HEK293 (cell line): ENCODE results near the gene MFAP1.
A peak's percentile ranks its signal among the peaks of the same experiment; 100 is the strongest.

Experiments used
- EGR2 ChIP-seq: fragments of 450-650 bp; formaldehyde crosslinking; IDR thresholded peaks from 2 replicates; pipeline ENCODE4 v1.5.1; 2016; ENCODE audit warnings: low read depth, missing biosample characterization, missing genetic modification characterization
- GLIS1 ChIP-seq: fragments of 450-650 bp; formaldehyde crosslinking; IDR thresholded peaks from 2 replicates; pipeline ENCODE4 v1.5.1; 2016; ENCODE audit warnings: missing biosample characterization, missing genetic modification characterization
- GLIS2 ChIP-seq: fragments of 450-650 bp; formaldehyde crosslinking; IDR thresholded peaks from 2 replicates; pipeline ENCODE4 v1.5.1; 2016; ENCODE audit warnings: missing biosample characterization, missing genetic modification characterization
- INSM2 ChIP-seq: fragments of 450-650 bp; formaldehyde crosslinking; IDR thresholded peaks from 2 replicates; pipeline ENCODE4 v1.5.1; 2016; ENCODE audit warnings: missing biosample characterization, missing genetic modification characterization
- KLF16 ChIP-seq: fragments of 450-650 bp; formaldehyde crosslinking; IDR thresholded peaks from 2 replicates; pipeline ENCODE4 v1.5.1; 2017; ENCODE audit warnings: missing biosample characterization, missing genetic modification characterization
- KLF7 ChIP-seq: fragments of 450-650 bp; formaldehyde crosslinking; IDR thresholded peaks from 2 replicates; pipeline ENCODE4 v1.5.1; 2016; ENCODE audit warnings: missing biosample characterization, missing genetic modification characterization, borderline replicate concordance
- RBAK ChIP-seq: fragments of 450-650 bp; formaldehyde crosslinking; IDR thresholded peaks from 2 replicates; pipeline ENCODE4 v1.5.1; 2016; ENCODE audit warnings: missing biosample characterization, missing genetic modification characterization
- ZBTB11 ChIP-seq: fragments of 450-650 bp; formaldehyde crosslinking; conservative IDR thresholded peaks from 2 replicates; pipeline ENCODE4 v1.5.1; 2016; ENCODE audit warnings: low read depth, missing biosample characterization, missing genetic modification characterization
- ZBTB17 ChIP-seq: fragments of 450-650 bp; formaldehyde crosslinking; IDR thresholded peaks from 2 replicates; pipeline ENCODE4 v1.5.1; 2016; ENCODE audit warnings: missing biosample characterization, missing genetic modification characterization
- ZBTB7A ChIP-seq: fragments of 450-650 bp; formaldehyde crosslinking; IDR thresholded peaks from 2 replicates; pipeline ENCODE4 v1.5.1; 2016; ENCODE audit warnings: low read depth, missing biosample characterization, missing genetic modification characterization
- ZNF214 ChIP-seq: fragments of 450-650 bp; formaldehyde crosslinking; IDR thresholded peaks from 2 replicates; pipeline ENCODE4 v1.5.1; 2017; ENCODE audit warnings: missing biosample characterization, mild to moderate bottlenecking, missing genetic modification characterization, borderline replicate concordance
- ZNF239 ChIP-seq: fragments of 450-650 bp; formaldehyde crosslinking; IDR thresholded peaks from 2 replicates; pipeline ENCODE4 v1.5.1; 2016; ENCODE audit warnings: missing biosample characterization, missing genetic modification characterization
- ZNF335 ChIP-seq: fragments of 450-650 bp; formaldehyde crosslinking; conservative IDR thresholded peaks from 2 replicates; pipeline ENCODE4 v1.5.1; 2016; ENCODE audit warnings: missing biosample characterization, missing genetic modification characterization
- ZNF449 ChIP-seq: fragments of 450-650 bp; formaldehyde crosslinking; IDR thresholded peaks from 2 replicates; pipeline ENCODE4 v1.5.1; 2017; ENCODE audit warnings: missing biosample characterization, mild to moderate bottlenecking, missing genetic modification characterization, moderate library complexity
- ZNF48 ChIP-seq: fragments of 450-650 bp; formaldehyde crosslinking; IDR thresholded peaks from 2 replicates; pipeline ENCODE4 v1.5.1; 2016; ENCODE audit warnings: missing biosample characterization, missing genetic modification characterization
- ZNF529 ChIP-seq: fragments of 450-650 bp; formaldehyde crosslinking; IDR thresholded peaks from 2 replicates; pipeline ENCODE4 v1.5.1; 2017; ENCODE audit warnings: missing genetic modification characterization, missing biosample characterization; ENCODE audit not compliant: insufficient replicate concordance
- ZNF548 ChIP-seq: fragments of 450-650 bp; formaldehyde crosslinking; IDR thresholded peaks from 2 replicates; pipeline ENCODE4 v1.5.1; 2016; ENCODE audit warnings: missing biosample characterization, missing genetic modification characterization
- ZNF560 ChIP-seq: fragments of 450-650 bp; formaldehyde crosslinking; IDR thresholded peaks from 2 replicates; pipeline ENCODE4 v1.5.1; 2017; ENCODE audit warnings: missing biosample characterization, missing genetic modification characterization, borderline replicate concordance
- ZNF623 ChIP-seq: fragments of 450-650 bp; formaldehyde crosslinking; IDR thresholded peaks from 2 replicates; pipeline ENCODE4 v1.5.1; 2016; ENCODE audit warnings: missing biosample characterization, missing genetic modification characterization
- ZNF792 ChIP-seq: fragments of 450-650 bp; formaldehyde crosslinking; IDR thresholded peaks from 2 replicates; pipeline ENCODE4 v1.5.1; 2016; ENCODE audit warnings: missing biosample characterization, missing genetic modification characterization
- TF ChIP-seq, protein P1 (sequence below): fragments of 450-650 bp; formaldehyde crosslinking; IDR thresholded peaks from 2 replicates; pipeline ENCODE4 v1.5.1; 2016; ENCODE audit warnings: missing biosample characterization, missing genetic modification characterization
- TF ChIP-seq, protein P2 (sequence below): fragments of 450-650 bp; formaldehyde crosslinking; IDR thresholded peaks from 2 replicates; pipeline ENCODE4 v1.5.1; 2017; ENCODE audit warnings: missing biosample characterization, missing genetic modification characterization
- TF ChIP-seq, protein P3 (sequence below): sonication (generic); formaldehyde crosslinking; IDR thresholded peaks from 2 replicates; pipeline ENCODE4 v1.8.1; 2022; ENCODE audit warnings: mild to moderate bottlenecking, moderate library complexity, missing genetic modification reagents
- TF ChIP-seq, protein P4 (sequence below): fragments of 450-650 bp; formaldehyde crosslinking; IDR thresholded peaks from 2 replicates; pipeline ENCODE4 v1.5.1; 2016; ENCODE audit warnings: missing biosample characterization, missing genetic modification characterization, borderline replicate concordance

Gene MFAP1

GRCh38 chr15:43800286-43801141 lies 24.0 kb downstream of the MFAP1 start, which contains the start of gene HYPK (continued):
- TF ChIP-seq GLIS2 (tag by site-specific recombination) = 0 out of 2 replicates have a peak, but pooled peaks have one; percentile 43
- no peak; the same call in 1 of the 2 replicates for TF ChIP-seq EGR2 (tag by site-specific recombination)
- TF ChIP-seq, protein P1, sequence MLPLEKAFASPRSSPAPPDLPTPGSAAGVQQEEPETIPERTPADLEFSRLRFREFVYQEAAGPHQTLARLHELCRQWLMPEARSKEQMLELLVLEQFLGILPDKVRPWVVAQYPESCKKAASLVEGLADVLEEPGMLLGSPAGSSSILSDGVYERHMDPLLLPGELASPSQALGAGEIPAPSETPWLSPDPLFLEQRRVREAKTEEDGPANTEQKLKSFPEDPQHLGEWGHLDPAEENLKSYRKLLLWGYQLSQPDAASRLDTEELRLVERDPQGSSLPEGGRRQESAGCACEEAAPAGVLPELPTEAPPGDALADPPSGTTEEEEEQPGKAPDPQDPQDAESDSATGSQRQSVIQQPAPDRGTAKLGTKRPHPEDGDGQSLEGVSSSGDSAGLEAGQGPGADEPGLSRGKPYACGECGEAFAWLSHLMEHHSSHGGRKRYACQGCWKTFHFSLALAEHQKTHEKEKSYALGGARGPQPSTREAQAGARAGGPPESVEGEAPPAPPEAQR (tag by site-specific recombination) = no peak
- TF ChIP-seq ZNF239 (tag by site-specific recombination) = 0 out of 2 replicates have a peak, but pooled peaks have one; percentile 18
- TF ChIP-seq ZBTB17 = peak; percentile 62
- no peak for TF ChIP-seq RBAK (tag by site-specific recombination)
- TF ChIP-seq ZNF214 (tag by site-specific recombination) = no peak
- no peak for TF ChIP-seq ZNF529 (tag by site-specific recombination)
- peak; percentile 61 for TF ChIP-seq KLF16 (tag by site-specific recombination)
- peak; percentile 75 for TF ChIP-seq ZBTB11
- TF ChIP-seq, protein P2, sequence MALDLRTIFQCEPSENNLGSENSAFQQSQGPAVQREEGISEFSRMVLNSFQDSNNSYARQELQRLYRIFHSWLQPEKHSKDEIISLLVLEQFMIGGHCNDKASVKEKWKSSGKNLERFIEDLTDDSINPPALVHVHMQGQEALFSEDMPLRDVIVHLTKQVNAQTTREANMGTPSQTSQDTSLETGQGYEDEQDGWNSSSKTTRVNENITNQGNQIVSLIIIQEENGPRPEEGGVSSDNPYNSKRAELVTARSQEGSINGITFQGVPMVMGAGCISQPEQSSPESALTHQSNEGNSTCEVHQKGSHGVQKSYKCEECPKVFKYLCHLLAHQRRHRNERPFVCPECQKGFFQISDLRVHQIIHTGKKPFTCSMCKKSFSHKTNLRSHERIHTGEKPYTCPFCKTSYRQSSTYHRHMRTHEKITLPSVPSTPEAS = 0 out of 2 replicates have a peak, but pooled peaks have one; percentile 23
- peak; percentile 43; the same call in 1 of the 2 replicates for TF ChIP-seq ZNF449 (tag by site-specific recombination)
- TF ChIP-seq GLIS1 (tag by site-specific recombination) = peak; percentile 42; the same call in 1 of the 2 replicates
- no peak for TF ChIP-seq ZNF792 (tag by site-specific recombination)
- TF ChIP-seq KLF7 = peak; percentile 47; the same call in 1 of the 2 replicates
- TF ChIP-seq ZBTB7A = peak; percentile 49; the same call in 1 of the 2 replicates
- peak; percentile 8; the same call in 1 of the 2 replicates for TF ChIP-seq ZNF623 (tag by site-specific recombination)
- TF ChIP-seq, protein P3, sequence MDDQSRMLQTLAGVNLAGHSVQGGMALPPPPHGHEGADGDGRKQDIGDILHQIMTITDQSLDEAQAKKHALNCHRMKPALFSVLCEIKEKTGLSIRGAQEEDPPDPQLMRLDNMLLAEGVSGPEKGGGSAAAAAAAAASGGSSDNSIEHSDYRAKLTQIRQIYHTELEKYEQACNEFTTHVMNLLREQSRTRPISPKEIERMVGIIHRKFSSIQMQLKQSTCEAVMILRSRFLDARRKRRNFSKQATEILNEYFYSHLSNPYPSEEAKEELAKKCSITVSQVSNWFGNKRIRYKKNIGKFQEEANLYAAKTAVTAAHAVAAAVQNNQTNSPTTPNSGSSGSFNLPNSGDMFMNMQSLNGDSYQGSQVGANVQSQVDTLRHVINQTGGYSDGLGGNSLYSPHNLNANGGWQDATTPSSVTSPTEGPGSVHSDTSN (CRISPR knock-in tag) = no peak
- TF ChIP-seq ZNF48 = no peak
- no peak; the same call in 1 of the 2 replicates for TF ChIP-seq INSM2
- TF ChIP-seq ZNF335 = peak; percentile 62
- TF ChIP-seq ZNF548 = no peak
- TF ChIP-seq, protein P4, sequence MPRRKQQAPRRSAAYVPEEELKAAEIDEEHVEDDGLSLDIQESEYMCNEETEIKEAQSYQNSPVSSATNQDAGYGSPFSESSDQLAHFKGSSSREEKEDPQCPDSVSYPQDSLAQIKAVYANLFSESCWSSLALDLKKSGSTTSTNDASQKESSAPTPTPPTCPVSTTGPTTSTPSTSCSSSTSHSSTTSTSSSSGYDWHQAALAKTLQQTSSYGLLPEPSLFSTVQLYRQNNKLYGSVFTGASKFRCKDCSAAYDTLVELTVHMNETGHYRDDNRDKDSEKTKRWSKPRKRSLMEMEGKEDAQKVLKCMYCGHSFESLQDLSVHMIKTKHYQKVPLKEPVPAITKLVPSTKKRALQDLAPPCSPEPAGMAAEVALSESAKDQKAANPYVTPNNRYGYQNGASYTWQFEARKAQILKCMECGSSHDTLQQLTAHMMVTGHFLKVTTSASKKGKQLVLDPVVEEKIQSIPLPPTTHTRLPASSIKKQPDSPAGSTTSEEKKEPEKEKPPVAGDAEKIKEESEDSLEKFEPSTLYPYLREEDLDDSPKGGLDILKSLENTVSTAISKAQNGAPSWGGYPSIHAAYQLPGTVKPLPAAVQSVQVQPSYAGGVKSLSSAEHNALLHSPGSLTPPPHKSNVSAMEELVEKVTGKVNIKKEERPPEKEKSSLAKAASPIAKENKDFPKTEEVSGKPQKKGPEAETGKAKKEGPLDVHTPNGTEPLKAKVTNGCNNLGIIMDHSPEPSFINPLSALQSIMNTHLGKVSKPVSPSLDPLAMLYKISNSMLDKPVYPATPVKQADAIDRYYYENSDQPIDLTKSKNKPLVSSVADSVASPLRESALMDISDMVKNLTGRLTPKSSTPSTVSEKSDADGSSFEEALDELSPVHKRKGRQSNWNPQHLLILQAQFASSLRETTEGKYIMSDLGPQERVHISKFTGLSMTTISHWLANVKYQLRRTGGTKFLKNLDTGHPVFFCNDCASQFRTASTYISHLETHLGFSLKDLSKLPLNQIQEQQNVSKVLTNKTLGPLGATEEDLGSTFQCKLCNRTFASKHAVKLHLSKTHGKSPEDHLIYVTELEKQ (tag by site-specific recombination) = no peak
- no peak for TF ChIP-seq ZNF560 (tag by site-specific recombination)
